ENCODE data around the gene ASCL2.

ASCL2 gene

DNA sequence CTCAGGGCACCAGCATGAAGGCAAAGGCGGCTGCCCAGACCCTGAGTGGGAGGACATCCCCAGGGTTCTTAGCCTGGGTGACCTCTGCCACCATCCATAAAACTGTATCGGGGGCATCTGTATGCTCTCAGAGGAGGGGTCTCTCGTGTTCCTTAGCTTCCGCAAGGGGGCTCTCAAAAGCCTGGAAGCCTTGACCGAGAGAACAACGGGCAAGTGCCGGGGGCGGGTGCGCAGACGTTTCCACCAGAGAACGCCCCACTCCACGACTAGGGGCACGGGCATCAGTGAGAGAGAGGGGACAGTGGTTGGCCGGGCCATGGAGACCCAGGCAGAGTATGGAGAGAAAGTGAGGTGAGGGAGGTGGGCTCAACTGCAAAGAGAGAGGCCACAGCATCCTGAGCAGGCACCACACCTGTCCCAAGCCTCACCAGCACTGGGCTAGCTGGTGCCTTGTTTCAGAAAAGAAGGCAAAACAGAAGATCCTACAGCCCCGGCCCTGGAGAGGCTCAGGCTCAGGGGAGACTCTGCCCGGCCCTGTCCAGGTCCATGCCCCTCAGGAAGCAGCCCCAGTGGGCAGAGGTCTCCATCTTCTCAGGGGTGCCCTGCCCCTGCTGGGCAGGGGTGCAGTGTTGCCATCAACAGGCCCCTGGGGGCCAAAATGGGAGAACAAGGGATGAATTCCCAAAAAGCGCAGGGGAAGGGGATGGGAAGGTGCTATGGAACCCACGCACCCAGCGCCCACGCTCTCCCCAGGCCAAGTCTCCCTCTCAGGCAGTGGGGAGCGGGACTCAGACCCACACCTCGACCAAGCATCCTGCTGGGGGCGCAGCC lies 37.3 kb upstream of the ASCL2 start:
- no peak for DNase-seq

DNA sequence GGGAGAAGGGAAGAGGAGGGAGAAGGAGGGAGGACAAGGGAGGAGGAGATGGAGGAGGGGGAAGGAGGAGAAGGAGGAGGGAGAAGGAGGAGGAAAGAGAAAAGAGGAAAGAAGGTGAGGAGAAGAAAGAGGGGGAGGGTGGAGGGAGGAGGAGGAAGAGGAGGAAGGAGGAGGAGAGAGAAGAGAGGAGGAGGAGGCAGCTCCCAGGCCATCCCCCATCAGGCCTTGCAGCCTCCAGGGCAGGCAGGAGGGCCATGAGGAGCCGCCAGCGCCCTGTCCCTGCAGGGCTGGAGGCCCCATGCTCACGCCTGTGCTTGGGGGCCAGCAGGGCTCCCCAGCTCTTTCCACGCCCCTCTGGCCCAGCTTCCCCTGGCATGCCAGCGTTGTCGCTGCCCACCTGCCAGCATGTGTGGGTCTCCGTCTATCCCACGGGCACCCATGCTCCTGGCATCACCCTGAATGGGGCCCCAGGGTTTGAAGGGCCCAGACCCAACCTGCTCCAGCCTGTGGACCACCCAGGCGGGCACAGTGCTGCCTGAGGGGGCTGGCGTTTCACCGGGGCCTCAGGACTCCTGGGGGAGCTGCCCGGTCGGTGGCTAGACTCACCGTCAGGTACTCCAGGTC lies 36.6 kb upstream of the ASCL2 start:
- DNase-seq: no peak

DNA sequence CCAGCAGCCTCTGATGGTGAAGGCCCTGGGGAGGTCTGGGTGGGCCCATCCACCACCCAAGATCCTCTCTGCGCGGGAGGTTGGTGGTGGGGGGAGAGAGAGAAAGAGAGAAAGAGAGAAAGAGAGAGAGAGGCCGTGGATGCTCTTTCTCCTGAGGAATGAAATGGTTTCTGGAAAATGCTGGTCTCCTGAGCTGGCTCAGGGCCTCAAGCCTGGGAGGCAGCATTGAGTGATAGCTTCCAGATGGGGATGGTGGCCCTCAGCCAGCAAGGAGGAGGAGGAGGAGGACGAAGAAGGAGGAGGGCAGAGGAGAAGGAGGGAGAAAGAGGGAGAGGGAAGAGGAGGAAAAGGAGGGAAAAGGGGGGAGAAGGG lies 36.0 kb upstream of the ASCL2 start:
- no peak for DNase-seq

DNA sequence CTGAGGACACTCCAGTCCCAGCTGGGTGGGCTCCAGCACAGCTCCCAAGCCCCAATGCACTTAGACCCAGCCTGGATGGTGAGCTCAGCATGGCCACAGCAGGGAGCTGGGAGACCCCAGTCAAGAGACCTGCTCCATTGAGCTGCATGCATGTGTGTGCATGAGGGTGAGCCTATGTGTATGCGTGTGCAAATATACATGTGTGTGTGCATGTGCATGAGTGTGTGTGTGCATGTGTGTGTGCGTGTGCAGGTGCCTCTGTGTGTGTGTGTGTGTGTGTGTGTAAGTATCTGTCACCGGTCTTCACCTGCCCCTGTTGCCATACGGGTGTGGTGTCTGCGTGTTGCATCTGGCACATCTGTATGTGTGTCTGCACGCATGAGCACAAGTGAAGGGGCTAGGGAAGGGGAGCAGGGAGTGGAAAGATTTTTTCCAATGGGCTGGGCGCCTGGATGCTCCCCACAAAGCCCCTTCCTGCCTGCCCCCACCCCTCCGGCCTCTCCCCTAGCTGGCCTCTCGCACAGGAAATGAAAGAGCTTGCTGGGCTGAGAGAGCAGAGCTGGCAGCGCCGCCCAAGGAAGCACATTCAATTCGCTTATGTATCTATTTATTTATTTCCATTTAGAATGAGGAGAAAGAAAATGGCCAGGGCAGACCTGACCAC lies 35.5 kb upstream of the ASCL2 start:
- DNase-seq: no peak

DNA sequence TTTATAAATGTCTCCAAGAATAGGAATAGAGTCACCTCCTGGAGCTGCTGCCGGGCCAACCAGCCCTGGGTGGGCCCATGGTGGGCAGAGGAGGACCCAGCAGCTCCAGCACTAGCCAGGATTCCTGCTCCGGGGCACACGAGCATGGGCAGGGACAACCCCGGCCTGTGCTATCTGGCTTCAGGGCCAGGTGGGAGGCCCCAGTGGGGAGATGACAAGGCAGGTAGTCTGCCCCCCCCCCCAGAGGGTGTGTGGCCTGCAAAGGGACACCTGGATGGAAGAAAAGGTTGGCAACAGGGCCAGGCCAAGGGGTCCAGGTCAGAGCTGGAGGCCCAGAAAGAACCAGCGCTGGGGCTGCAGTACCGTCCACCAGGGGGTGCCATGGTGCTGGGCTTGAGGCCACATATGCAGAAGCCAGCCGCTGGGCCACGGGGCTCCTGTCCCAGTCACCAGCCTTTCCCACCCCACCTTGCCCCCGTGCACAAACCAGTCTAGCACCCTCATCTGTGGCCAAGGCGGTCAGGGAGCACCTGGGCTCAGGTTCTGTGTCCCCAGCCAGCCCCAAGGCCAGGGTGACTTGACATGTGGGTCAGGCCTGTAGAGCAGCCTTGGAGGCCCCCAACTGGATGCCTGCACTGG lies 34.9 kb upstream of the ASCL2 start:
- no peak for DNase-seq

DNA sequence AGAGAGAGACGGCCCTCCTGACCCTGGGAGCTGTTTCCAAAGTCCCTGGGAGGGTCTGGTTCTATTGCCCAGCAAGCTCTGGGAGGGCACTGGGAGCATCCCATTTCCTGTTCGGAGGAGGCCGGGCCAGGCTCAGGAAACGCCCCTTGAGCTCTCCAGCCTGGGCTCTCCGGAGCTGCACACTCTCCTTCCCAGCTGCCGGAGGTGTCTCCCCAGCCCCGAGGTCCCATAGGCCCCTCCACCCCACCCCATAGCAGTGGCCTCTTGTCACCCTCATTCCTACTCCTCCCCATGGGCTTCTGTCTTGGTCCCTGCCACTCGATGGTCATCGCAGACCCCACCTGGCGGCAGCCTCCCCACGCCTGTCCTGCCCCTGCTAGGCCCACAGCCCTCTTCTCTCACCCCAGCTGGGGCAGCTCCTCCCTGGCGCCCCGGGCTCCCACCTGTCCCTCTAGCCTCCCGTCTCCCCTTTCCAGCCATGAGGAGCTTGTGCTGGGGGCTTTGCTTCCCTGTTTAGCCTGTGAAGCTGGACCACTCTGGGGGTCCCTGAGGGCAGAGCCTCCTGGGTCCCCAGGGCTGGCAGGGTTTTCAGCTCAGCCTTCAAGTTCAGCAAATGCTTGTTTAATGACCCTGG lies 34.2 kb upstream of the ASCL2 start:
- DNase-seq: no peak

DNA sequence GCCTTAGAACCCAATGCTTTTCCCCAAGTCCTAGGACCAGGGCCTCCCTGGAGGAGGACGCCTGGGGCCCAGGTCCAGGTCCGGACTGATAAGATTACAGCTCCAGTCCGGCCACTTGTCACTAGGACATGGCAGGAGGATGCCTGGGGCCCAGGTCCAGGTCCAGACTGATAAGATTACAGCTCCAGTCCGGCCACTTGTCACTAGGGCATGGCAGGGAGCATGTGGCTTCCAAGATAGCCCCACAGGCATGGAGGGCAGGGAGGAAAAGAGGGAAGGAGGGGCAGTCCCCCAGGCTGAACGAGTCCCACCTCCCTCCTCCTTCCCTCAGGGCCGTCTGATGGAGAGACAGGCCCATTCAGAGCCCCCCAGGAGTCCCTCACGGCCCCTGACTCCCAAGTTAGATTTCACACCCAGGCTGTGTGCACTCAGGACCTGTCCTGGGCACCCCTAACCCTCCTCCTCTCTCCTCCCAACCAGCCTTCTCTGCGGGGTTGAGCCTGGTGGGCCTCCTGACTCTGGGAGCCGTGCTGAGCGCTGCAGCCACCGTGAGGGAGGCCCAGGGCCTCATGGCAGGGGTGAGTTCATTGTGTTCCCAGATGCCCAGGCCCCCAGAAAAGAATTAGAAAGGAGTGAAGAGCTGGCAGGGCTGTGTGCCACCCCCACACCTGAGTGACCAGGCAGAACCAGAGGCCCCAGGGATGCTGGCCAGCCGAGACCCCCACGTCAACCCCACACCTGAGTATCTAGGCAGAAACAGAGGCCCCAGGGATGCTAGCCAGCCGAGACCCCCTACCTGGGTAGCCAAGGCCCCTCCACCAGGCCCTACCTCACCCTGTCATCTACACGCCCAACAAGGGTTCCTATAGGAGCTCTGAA lies 33.5 kb upstream of the ASCL2 start:
- DNase-seq: no peak

DNA sequence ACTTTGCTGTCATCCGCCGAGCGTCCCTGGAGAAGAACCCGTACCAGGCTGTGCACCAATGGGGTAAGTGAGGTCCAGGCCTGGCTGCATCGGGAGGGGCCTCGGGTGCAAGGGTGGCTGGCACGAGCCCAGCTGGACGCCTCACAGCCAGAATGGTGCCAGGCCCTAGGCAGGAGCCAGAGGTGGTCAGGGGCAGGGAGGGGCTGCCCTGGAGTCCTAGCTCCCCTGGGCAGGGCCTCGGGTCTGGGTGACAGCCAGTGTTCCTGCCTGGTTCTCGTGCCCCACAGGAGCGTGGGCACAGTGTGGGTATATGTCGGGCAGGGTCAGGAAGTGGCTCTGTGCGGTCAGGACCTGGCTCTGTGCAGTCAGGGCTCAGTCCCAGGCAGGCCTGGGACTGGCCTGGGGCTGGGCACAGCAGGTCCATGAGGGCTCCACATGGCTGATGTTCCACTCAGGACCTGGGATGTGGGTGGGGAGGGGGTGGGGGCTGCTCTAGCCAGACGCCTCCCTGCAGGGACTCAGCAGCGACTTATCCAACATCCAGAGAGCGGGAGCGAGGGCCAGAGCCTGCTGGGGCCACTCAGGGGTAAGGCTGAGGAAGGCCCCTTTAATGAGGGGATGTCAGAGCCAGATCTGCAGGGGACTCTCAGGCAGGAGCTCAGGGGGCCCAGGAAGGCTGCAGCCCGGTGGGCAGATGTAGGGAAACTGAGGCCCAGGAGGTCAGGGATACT lies 32.7 kb upstream of the ASCL2 start:
- DNase-seq: no peak

DNA sequence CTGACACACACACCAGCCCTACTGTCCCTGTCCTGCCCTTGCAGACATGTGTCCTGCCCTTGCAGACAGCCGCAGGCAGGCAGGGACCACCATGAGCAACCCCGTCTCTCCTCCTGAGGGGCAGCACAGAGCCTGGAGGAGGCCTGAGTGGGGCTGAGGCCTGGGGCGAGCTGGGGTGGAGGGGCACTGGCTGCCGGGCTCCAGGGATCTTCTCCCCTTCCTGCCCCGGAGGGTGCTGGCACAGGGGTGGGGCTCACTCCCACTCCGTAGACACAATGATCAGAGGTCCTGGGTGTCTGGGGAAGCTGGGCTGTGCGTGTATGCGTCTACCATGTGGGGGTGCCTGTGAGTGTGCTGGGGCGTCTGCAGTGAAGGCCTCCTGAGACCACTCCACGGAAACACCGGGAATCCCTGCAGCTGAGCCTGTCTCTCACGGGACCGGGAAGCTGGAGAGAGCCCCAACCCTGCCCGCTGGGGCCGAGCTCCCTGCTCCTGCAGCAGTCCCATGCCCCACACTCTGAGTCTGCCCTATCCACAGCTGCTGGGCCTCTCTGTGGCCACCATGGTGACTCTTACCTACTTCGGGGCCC lies 32.0 kb upstream of the ASCL2 start:
- no peak for DNase-seq

DNA sequence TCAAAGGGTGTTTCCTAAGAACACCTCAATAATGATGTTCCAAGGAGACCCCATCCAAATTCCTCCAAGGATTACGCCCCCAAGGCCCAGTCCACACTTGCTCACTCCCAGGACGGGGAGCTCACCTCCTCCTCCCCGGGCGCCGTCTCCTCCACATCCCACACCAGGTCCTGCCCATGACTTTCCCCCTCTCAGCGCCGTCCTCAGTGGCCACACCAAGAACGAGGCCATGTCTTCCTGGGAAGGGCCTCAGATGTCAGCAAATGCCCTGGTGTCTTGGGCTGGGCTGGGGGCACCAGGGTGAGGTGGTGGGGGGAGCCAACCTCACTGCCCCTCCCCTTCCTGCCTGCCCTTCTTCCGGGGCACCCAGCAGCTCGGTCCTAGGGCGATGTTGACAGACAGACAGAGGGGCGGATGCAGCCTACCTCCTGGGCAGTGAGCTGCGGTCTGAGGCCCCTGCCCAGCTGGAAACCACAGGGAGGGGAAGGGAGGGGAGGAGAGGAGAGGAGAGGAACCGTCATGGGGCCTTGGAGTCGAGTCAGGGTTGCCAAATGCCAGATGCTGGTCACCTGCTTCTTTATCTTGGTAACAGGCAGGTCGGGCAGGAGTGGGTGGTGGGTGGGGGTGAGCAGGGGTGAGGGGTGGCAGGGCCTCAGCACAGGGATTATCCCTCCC lies 31.4 kb upstream of the ASCL2 start, which contains the start of the genes C11orf21 and TSPAN32:
TSS of gene C11orf21 (minus strand) at position 288 of the 675 bp plus-strand sequence. CDS start at position 178, 110 bp downstream.
TSS of gene TSPAN32 (plus strand) at position 383 of the 675 bp plus-strand sequence. CDS start at position 520, 137 bp downstream.
- no peak for DNase-seq

DNA sequence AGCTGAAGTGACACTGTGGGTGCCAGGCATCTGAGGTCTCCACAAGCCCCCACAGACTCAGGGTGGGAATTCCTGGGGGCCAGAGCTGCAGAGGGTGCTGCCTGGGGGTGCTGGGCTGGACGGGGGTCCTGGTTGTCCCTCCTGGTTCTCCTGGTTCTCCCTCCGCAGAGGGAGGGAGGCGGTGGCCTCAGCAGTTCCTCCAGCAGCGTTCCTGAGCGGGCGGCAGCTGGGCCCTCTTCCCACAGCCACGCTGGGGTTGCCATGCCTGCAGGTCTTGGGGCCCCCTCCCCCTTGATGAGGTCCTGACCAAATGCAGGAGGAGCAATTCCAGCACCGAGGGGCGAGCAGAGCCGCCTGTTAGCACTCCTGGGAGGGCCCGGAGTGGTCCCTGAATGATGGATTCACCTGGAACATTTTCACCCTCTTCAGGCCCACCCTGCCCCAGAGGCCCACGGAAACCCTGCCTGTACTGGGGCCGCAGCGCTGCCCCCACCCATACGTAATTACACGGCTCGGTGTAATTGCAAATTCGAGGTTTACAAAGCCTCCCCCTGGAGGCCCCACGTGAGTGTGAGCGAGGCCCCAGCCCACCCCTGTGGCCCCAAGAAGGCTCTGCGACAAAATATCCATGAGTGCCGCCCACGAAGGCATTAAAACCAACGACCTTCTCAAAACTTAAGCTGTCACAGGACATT lies 30.7 kb upstream of the ASCL2 start:
- no peak for DNase-seq

DNA sequence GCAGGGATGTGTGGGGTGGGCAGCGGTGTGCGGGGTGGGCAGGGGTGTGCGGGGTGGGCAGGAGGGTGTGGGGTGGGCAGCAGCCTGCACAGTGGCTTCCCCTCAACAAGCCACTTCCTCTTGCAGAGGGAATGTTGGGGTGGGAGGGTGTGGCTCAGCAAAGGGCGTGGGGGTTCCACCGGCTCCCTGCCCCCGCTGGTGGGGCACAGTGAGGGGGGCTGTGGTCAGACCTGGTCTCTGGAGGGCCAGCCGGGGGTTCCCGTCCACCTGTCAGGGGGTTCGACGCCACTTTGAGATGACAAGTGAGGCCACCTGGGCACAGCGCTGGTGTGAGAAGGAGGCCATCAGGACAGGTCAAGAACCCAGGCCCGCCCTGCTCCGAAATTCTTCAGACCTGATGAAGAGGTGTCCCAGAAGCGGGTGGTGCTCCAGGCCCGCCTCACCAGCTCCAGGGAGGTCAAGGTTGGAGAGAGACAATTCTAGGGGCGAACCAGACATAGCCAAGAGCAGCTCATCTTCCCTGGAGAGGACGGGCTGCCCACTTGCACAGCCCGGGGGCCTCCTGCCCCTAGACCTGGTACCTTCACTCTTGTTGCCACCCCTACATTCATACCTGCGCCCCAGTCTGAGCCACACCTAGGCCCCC lies 30.0 kb upstream of the ASCL2 start:
- DNase-seq: no peak

DNA sequence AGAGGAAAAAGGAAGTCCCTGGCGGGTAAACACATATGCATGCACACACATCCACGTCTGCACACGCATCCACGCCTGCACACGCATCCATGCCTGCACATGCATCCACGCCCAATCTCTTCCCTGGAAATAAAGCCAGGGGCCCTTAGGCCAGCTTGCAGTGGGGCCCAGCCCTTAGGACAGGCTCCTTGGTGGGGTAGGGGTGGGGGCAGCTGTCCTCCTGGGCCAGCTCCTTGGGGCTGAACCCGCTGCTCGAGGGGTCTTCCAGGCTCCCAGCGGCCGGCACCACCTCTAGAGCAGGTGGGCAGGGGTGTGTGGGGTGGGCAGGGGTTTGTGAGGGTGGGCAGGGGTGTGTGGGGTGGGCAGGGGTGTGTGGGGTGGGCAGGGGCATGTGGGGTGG lies 29.4 kb upstream of the ASCL2 start:
- DNase-seq: no peak

DNA sequence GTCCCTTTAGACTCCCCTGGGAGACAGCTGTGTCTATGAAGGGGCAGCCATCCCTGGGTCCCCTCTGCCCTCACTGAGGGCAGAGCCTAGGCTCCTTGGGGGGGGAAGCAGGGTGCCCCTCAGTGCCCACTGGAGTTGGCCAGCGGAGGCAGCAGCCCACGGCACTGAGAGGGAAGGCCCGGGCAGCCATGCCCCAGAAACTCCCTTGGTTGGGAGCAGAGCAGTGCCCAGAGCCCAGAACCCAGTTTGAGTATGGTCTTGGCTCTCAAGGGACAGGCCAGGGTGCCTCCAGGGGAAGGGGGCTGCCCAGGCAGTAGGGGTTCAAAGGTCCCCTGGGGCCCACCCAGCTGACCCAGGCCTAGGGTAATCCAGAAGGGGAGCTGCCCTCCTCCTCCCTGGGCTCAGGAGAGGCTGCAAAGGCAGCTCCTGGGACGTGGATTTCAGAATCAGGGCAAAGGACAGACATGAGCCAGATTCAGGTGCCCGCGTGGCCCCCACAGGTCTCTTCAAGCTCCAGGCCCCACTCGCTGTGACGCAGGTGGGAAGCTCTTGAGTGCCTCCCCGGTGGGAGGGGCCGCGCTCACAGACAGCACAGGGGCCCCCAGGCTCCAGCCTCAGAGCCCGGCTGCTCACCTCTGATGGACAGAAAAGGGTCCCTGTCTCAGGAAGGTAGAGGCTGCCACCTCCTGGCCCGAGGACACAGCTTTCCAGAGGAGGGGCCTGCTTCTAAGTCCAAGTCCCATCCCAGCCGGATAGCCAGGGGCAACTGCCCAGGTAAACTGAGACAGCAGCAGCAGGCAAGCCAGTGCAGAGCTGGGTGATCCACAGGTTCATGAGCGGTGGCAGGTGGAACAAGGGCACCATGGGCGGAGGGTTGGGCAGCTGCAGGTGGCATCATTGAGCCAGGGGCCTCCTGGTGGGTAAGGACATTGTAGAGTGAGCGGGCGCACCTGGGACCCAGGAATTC lies 28.7 kb upstream of the ASCL2 start:
- DNase-seq: no peak

DNA sequence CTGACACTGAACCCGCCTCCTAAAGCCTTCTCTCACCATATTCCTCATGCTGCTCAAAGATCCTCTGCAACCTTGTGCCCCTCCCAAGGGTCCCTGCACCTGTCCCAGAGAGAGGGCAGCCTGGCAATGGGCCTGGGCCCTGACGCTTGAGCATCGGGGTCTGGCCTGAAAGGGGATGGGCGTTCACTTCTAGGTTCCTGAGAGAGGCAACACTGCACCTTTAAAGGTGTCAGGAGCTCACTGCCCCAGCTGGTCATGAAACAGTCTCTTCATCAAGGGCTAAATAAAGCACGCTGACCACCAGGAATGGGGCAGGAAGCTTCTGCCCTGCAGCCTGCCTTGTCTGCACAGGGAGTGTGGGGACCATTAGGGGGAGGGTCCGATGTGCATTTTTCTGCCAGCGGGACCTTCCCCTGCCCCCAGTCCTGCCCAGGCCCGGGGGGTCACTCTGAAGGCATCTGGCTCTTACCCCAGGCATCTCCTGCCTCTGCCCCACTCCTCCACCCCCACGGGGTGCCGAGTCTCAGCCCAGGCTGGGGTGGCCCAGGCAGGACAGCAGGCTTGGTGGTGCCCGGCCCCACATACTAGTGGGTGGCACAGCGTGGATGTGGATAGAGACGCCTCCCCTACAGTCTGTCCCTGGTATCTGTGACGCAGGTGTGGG lies 27.9 kb upstream of the ASCL2 start:
- no peak for DNase-seq

DNA sequence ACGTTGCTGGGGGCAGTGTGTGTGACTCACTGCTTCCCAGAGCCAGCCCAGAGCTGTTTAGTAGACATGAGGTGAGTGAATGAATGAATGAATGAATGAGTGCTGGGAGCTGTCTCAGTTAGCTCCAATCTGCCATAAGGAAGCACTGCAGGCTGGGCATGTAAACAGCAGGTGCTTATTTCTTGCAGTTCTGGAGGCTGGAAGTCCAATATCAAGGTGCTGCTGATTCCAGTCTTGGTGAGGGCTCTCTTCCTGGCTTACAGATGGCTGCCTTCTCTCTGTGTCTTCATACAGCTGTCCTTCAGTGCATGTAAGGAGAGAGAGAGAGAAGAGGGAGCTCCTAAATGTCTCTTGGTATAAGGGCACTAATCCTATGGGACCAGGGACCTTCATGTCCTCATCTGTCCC lies 27.2 kb upstream of the ASCL2 start:
- no peak for DNase-seq
